Urothelium cell line (cell line): ENCODE data around the gene KLK6.
"Not testable (repeated sequence)": the region's sequence is repeated elsewhere in the genome, so short reads cannot be mapped to it uniquely, and the experiment has no call there.

ENCODE experiments used
- DNase-seq: peaks from one replicate; pipeline ENCODE4 v3.0.0; 2011; ENCODE audit warnings: low spot score, mixed read lengths
- FAIRE-seq: peaks from 2 replicates; lab custom pipeline; 2011; peaks lifted over from hg19 to GRCh38; lab: Jason Lieb, UNC

KLK6 gene

DNA sequence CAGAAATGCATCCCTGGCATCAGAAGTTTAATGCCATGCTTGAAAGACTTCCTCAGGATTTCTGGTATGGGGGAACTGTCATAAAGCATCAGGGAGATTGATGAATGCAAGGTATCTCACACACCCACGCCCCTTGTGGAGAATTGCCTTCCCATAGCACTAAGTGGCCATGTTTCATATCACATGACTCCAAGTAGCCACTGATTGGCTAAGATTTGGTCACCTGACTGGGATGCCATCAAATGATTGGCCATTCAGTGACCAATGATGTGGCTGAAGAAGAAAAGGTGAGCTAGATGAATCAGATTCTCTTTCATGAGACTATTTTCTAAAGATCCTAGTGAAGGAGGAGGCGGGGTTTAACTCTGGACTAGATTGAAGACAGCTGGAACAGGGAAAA is 24.7 kb upstream of the KLK6 start:
- DNase-seq (no peak), FAIRE-seq (no peak)

DNA sequence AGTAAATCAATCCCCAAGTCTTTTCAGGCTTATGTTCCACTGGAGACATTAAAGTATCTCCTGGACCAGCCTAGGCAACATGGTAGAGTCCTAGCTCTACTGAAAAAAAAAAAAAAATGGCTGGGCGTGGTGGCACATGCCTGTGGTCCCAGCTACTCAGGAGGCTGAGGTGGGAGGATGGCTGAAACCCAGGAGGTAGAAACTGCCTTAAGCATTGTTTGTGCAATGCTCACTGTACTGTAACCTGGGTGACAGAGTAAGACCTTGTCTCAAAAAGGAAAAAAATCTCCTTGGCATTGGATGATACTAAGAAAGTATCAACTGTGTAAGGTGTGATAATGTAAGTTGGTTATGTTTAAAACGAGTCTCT is 23.3 kb upstream of the KLK6 start:
- FAIRE-seq, result no peak
- no peak for DNase-seq

DNA sequence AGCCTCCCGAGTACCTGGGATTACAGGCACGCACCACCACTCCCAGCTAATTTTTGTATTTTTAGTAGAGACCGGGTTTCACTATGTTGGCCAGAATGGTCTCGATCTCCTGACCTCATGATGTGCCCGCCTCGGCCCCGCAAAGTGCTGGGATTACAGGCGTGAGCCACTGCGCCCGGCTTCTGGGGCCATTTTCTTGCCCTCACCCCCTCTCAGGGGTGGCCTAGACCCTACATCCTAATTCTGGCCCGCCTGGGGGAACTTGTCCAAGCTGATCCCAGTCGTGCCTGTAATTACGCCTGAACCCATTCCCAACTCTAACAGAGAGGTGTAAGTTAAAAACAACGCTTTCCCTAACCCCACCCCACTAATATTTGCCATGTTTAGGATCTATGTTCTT is 15.0 kb upstream of the KLK6 start:
- FAIRE-seq, DNase-seq: not testable (repeated sequence)

DNA sequence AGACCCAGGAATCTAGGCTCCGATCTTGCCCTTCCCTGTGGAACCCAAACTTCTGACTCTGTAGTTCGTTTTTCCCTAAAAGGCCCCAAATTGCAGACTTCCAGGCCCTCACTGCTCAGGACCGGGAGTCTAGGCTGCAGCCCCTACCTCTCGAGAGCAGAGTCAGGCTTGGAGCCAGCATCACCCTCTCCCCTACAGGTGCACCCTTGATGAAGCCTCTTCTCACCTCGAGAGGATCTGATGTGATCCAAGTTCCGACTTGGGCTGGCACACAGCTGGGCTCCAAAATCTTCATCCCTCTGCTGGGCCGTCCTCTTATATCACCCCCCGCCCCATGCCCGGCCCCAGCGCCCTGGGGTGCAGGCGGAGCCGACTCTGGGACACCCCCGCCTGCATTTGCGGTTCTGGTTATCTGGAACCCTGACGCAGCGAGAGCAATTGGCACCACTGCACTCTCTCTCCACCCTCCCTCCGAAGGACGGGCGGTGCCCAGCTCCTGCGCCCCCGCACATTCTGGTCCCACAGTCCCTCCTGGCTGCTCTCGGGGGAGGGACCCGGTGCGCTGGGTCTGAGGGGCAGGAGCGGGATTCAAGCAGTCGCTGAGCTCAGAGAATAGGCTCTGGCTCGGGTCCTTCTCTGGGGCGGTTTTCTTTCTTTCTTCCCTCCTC is 14.4 kb upstream of the KLK6 start, which contains the start of gene KLK7:
Gene KLK7, minus strand, starts transcription at position 293 of the 668 bp plus-strand sequence. CDS start 1,518 bp downstream, outside the sequence.
- FAIRE-seq (no peak), DNase-seq (no peak)

DNA sequence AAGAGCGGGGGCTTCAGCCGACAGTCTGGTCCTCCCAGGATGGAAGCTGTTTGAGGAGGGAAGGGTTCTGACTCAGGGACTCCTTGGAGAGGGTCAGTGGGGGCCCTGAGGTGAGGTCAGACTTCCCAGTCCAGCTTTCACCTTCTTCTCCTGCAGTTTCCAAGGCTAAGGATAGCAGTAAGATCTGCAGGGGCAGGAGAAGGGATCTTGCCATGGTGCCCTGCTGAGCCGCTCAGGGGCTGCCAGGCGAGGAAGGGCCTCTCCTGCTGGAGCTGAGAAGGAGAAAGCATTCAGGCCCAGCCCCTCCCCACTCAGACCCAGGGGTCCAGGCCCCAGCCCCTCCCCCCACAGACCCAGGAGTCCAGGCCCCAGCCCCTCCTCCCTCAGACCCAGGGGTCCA is 12.8 kb upstream of the KLK6 start:
- no peak for FAIRE-seq
- no peak for DNase-seq

DNA sequence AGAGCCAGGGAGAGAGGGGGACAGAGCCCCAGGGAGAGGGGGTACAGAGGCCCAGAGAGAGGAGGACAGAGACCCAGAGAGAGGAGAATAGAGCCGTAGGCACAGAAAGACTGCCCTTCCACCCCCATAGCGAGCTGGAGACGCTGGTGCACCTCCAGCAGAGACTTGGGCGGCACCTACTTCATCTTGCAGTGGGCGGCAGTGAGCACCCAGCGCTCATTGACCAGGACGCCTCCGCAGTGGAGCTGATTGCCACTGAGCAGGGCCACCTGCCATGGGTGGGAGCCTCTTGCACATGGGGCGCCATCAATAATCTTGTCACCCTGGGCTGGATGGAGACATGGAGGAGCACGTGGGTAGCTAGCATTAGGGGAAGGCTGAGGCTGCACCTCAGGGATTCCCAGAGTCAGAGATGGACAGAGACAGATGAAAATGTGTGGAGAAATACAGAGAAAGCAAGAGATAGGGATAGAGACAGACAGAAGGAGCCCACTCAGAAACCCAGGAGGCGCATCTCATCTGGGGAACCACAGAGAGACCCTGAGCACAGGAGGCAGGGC is 12.3 kb upstream of the KLK6 start:
- no peak for FAIRE-seq
- DNase-seq, result no peak

DNA sequence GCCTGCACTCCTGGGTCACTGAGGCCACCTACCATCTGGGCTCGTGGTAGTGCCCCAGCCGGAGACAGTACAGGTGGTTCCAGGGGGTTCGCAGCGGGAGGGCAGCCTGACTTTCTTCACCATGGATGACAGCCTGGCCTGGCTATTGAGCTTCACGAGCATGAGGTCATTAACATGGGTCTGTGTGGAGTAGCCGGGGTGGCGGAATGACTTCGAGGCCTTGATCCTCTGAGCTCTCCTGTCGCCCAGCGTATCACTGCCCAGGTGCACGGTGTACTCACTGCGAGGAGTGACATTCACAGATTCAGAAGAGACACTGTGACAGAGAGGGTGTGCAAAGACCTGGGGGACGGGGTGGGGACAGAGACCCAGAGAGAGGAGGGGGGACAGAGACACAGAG is 10.8 kb upstream of the KLK6 start:
- FAIRE-seq (no peak), DNase-seq (no peak)

DNA sequence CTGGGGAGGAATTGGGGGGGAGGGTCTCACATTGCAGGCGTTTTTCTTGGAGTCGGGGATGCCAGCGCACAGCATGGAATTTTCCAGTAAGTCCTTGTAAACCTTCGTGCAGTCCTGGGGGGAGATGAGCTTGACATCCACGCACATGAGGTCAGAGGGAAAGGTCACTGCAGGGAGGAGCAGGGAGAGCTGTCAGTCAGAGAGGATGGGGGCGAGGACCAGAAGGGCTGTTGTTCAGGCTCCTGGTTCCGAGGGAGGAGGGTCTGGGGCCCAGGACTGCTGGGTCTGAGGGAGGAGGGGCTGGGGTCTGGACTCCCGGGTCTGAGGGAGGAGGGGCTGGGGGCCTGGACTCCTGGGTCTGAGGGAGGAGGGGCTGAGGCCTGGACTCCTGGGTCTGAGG is 10.4 kb upstream of the KLK6 start:
- FAIRE-seq, result no peak

DNA sequence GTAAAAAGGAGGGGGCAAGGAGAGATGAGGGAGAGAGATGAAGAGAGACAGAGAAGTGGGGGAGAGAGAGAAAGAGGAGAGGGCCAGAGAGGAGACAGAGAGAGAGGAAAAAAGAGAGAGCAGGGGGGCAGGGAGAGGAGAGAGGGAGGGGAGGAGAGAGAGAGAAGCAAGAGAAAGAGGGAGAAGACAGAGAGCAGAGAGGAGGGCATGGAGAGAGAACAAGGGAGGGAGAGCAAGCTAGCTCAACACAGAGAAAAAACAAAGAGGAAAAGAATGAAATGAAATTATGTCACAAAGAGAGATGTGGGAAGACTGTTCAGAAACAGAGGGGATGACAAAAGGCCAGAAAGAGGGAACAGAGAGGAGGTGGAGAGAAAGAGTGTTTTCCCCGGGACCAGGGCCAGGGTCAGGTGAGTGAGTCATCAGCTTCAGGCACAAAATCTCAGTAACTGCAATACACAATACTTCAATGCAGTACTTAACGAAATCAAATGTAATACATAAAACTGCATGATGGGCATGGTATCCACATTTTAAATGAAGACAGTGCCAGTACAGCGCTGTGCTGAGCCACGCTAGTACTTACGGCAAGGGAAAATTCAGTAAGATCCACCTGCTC is 9.5 kb upstream of the KLK6 start:
- FAIRE-seq, result no peak
- DNase-seq, result peak; percentile 57

More for the DNA sequence above, 10.4 kb upstream of the KLK6 start:
- DNase-seq, result no peak

DNA sequence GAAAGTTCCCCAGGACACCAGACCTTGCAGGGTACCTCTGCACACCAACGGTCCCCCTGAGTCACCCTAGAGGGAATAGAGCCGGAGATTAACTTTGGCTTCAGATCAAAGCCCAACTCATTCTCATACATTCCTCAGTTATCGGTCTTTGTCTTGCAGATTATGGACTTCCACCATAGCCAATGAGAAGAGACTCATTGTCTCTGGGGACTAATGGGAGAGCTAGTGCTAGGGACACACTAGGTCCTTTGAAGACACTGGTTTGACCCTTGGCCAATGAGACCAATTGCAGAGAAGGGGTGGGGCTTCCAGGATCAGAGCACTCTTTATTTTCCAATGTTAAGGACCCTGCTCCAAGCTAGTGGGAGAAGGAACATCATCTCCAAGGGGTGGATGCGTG is 8.2 kb upstream of the KLK6 start:
- no peak for FAIRE-seq
- no peak for DNase-seq

DNA sequence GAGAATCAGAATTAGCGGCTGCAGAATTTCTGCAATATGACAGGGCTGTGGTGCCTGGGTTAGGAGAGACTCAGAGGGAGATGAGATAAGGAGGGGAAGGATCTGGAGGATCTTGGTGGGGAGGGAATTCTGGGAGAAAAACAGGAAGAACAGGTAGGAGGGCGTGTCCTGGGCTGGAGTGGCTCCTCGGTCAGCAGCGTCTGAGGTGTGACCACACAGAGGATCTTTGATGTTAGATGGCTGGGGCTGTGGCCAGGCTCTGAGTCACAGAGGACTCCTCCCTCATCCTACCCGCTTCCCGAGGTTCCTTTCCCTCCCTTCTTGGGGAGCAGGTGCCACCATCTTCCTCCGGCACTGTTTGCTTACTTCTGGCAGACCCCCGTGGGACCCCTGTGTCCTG is 6.4 kb upstream of the KLK6 start:
- DNase-seq (peak; percentile 78), FAIRE-seq (no peak)

DNA sequence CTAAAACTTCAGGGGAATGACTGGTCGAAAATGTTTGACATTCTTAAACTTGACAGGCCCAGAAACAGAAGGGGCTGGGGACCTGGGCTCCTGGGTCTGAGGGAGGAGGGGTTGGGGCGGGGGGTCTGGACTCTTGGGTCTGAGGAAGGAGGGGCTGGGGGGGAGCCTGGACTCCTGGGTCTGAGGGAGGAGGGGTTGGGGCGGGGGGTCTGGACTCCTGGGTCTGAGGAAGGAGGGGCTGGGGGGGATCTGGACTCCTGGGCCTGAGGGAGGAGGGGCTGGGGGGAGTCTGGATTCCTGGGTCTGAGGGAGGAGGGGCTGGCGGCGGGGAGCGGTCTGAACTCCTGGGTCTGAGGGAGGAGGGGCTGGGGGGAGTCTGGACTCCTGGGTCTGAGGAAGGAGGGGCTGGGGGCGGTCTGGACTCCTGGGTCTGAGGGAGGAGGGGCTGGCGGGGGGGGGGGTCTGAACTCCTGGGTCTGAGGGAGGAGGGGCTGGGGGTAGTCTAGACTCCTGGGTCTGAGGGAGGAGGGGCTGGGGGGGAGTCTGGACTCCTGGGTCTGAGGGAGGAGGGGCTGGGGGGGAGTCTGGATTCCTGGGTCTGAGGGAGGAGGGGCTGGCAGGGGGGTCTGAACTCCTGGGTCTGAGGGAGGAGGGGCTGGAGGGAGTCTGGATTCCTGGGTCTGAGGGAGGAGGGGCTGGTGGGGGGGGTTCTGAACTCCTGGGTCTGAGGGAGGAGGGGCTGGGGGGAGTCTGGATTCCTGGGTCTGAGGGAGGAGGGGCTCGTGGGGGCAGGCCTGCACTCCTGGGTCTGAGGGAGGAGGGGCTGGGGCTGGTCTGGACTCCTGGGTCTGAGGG is 5.5 kb upstream of the KLK6 start:
- FAIRE-seq (no peak), DNase-seq (no peak)

DNA sequence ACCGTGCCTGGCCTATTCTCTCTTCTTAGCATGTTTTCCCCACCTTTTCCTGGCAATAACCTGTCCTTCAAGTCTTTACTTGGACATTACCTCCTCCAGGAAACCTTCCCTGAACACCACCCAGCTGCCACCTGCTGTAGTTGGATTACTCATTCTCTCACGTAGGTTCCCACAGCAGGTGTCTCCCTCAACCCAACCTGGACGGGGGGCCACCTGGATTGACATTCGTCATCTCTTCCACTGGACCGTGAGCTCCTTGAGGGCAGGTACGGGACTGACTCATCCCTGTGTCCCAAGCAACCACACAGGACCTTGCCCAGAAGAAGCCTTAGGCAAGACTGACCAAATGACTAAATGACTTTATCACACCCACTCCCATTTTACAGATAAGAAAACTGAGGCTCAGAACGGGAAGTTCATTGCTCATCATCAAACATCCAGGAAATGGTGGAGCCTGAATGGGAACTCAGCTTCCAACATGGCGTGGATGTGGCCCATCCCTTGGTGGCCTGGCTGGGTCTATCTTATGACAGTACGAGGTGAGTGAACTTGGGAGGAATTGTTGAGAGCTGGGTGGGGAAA is 3.5 kb upstream of the KLK6 start:
- no peak for DNase-seq
- FAIRE-seq, result no peak

DNA sequence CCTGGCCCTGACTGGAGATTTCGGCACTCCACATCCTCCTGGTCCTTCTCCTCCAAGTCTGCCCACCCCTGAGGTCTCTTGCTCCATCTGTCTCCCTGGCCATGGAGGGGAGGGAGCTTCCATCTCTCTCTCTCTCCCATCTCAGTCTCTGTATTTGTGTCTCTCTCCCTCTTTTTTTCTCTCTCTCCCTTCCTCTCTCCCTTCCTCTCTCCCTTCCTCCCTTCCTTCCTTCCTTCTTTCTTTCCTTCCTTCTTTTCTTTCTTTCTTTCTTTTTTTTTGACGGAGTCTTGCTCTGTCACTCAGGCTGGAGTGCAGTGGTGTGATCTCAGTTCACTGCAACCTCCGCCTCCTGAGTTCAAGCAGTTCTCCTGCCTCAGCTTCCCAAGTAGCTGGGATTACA is 419 bp upstream of the KLK6 start:
- FAIRE-seq, result not testable (repeated sequence)

DNA sequence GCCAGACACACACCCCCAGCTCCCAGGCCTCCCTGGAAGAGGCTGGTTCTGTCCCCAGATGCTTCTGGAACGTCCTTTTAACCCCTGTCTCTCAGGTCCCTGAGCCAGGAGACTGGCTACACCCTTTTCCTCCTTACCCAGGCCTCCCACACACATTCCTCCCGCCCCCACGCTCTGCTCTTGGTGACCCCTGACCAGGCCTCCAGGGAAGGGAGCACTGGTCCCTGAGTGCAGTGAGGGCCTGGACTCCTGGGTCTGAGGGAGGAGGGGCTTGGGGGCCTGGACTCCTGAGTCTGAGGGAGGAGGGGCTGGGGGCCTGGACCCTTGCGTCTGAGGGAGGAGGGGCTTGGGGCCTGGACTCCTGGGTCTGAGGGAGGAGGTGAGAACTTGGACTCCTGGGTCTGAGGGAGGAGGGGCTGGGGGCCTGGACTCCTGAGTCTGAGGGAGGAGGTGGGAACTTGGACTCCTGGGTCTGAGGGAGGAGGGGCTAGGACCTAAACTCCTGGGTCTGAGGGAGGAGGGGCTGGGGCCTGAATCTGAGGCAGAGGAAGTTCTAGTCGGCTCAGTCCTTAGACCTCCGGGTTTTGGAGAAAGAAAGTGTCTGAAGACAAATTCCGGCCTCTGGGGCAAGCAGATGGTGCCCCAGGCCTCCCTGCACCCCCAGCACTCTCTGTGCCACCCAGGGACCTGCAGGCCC is 527 bp downstream of the KLK6 start:
- FAIRE-seq (no peak), DNase-seq (peak; percentile 39)

More for the DNA sequence above, 419 bp upstream of the KLK6 start:
- DNase-seq, result not testable (repeated sequence)

DNA sequence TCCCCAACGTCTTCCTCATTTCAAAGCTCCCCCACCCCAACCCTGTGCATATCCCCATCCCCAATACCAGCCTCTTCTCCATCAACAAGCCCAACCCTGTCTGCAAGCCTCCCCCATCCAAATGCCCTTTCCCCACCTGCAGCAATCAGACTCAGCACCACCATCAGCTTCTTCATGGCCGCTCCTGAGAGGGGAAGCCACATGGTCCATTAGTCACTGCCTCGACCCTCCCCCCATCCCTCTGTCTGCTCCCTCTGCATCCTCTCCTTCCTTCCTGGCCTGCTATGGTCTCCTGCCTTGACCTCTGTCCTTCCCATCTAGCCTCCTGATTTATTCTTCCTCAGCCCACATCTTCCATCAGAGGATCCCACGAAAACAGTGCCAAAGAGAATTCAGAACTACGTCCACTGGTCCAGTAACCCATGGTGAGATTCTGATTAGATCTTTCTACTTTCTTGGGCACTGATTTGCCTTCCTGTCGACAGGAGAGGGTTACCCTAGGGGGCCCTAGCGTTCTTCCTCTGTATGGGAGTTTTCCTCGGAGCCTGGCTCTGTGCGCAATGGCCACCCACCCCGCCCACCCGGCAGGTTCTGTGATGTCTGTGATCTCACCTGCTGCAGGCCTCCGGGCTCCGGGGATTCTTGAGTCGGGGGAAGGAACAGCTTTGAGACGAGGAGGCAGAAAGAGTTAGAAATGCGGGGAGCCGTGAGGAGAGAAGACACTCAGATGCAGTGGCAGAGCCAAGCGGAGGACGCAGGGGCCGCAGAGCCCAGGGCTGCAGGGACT is 1.3 kb downstream of the KLK6 start:
- peak; percentile 54 for DNase-seq
- peak; percentile 62 for FAIRE-seq

DNA sequence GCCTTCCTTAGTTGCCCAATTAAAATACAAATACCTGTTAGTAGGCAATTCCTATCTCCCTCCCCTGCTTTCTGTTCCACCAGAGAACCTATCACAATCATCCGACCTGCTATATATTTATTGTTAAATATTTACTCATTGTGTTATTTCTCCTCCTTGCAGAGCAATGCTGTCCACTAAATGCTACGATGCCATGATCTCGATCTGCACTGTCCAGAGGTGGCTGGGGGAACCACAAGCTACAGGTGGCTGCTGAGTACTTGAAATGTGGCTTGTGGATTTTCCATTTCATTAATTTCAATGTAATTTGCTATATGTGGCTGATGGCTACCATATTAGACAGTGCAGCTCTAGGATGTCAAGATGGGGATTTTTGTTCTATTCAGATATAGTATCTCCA is 5.1 kb downstream of the KLK6 start:
- DNase-seq (no peak), FAIRE-seq (no peak)

DNA sequence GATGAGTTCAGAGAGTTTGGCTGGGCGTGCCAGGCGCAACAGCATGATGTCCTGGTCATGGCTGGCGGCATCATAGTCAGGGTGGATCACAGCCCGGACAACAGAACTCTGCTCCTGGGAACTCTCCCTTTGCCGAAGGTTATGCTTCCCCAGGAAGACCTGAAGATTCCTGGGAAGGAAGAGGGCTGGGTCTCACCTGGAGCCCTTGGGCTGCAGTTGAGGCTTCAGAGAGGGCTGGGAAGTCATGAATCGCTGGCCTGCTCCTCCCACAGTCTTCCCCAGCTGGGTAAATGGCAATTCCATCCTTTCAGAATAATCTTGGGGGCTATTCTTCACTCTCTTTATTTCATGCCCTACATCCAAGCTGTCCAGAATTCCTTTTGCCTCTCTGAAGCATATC is 6.0 kb downstream of the KLK6 start:
- FAIRE-seq (no peak), DNase-seq (no peak)

DNA sequence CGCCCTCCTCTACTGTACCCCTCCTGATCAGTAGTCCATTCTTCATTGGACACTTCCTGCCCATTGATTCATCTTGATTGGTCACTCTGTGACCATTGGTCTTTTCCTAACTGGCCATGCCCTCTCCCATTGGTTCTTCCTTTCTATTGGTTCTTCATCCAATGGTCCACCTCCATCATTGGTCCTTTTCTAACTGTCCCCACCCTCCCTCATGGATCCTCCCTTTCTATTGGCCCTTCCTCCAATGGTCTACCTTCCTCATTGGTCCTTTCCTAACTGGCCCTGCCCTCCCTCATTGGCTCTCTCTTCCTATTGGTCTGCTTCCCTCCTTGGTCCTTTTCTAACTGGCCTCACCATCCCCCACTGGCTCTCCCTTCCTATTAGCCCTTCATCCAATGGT is 7.1 kb downstream of the KLK6 start:
- FAIRE-seq (no peak), DNase-seq (no peak)
